Activated CD8-positive, alpha-beta memory T cell treated with anti-CD3 and anti-CD28 coated beads, Interleukin-2, amount 50 U/mL, for 24 hours (primary cell): ENCODE measurements around the gene DNAH14.
"Not testable (repeated sequence)": the region's sequence is repeated elsewhere in the genome, so short reads cannot be mapped to it uniquely, and the experiment has no call there.

Source experiments
- DNase-seq: peaks from one replicate; pipeline ENCODE4 v3.0.0-alpha.2; 2020; ENCODE audit errors: extremely low read depth

The DNAH14 gene

GRCh38 chr1:224929335-224930237, at the start of gene DNAH14:
Gene DNAH14 (plus strand): TSS chr1:224929675. CDS start chr1:224952703, 23,028 bp downstream.
- DNase-seq = no peak

- DNase-seq = no peak
Observed at GRCh38 chr1:224880593-224881307, 48.7 kb upstream of the DNAH14 start.

- DNase-seq = not testable (repeated sequence)
Observed at GRCh38 chr1:224881308-224881692, 48.2 kb upstream of the DNAH14 start.

- no peak for DNase-seq
Observed at GRCh38 chr1:224881762-224882211, 47.7 kb upstream of the DNAH14 start.

GRCh38 chr1:224882264-224882663, 47.2 kb upstream of the DNAH14 start:
- DNase-seq = no peak

GRCh38 chr1:224883091-224883490, 46.4 kb upstream of the DNAH14 start:
- no peak for DNase-seq

- DNase-seq = no peak
Observed at GRCh38 chr1:224884361-224884801, 45.1 kb upstream of the DNAH14 start.

- not testable (repeated sequence) for DNase-seq
Observed at GRCh38 chr1:224885376-224885775, 44.1 kb upstream of the DNAH14 start.

- DNase-seq = no peak
Observed at GRCh38 chr1:224894915-224895314, 34.6 kb upstream of the DNAH14 start.

- no peak for DNase-seq
Observed at GRCh38 chr1:224896130-224896781, 33.2 kb upstream of the DNAH14 start.

- DNase-seq = no peak
Observed at GRCh38 chr1:224897529-224898327, 31.7 kb upstream of the DNAH14 start.

GRCh38 chr1:224898937-224899336, 30.5 kb upstream of the DNAH14 start:
- DNase-seq = no peak

GRCh38 chr1:224900062-224900630, 29.3 kb upstream of the DNAH14 start:
- no peak for DNase-seq

GRCh38 chr1:224901087-224901810, 28.2 kb upstream of the DNAH14 start:
- DNase-seq = no peak

GRCh38 chr1:224903955-224904354, 25.5 kb upstream of the DNAH14 start:
- no peak for DNase-seq

- DNase-seq = no peak
Observed at GRCh38 chr1:224906340-224906739, 23.1 kb upstream of the DNAH14 start.

- no peak for DNase-seq
Observed at GRCh38 chr1:224911217-224911616, 18.3 kb upstream of the DNAH14 start.

GRCh38 chr1:224914292-224914900, 15.1 kb upstream of the DNAH14 start:
- DNase-seq = no peak

GRCh38 chr1:224919508-224919907, 10.0 kb upstream of the DNAH14 start:
- DNase-seq = no peak

GRCh38 chr1:224920930-224921329, 8.5 kb upstream of the DNAH14 start:
- no peak for DNase-seq
